GM13977 (cell line): Measurements from ENCODE around the gene CLIP4.

Source experiments
- DNase-seq: peaks from one replicate; pipeline ENCODE4 v3.0.0; 2012; ENCODE audit warnings: low spot score
- CTCF ChIP-seq: IDR thresholded peaks from 2 replicates; pipeline ENCODE4 v1.5.1; 2012; ENCODE audit warnings: mild to moderate bottlenecking, control low read depth; ENCODE audit not compliant: insufficient read depth; ENCODE audit errors: extremely low read depth, missing control alignments
- in situ Hi-C: fragments of 300-500 bp; cut with MboI; formaldehyde crosslinking; loops from one replicate; pipeline ENCODE4 v1.12.0; 2022; ENCODE audit warnings: low sequenced_read_pairs, low pct_unique_long_range_greater_than_20kb, mixed read lengths, inconsistent platforms; ENCODE audit not compliant: unreplicated experiment

The CLIP4 gene

GRCh38 chr2:29202819-29203495 lies 87.7 kb downstream of the CLIP4 start:
- no peak for DNase-seq
- in situ Hi-C loops = no loop called here
- TF ChIP-seq CTCF = no peak

GRCh38 chr2:29206941-29207340 lies 91.7 kb downstream of the CLIP4 start:
- in situ Hi-C loops = no loop called here
- DNase-seq = no peak
- TF ChIP-seq CTCF = no peak

DNA sequence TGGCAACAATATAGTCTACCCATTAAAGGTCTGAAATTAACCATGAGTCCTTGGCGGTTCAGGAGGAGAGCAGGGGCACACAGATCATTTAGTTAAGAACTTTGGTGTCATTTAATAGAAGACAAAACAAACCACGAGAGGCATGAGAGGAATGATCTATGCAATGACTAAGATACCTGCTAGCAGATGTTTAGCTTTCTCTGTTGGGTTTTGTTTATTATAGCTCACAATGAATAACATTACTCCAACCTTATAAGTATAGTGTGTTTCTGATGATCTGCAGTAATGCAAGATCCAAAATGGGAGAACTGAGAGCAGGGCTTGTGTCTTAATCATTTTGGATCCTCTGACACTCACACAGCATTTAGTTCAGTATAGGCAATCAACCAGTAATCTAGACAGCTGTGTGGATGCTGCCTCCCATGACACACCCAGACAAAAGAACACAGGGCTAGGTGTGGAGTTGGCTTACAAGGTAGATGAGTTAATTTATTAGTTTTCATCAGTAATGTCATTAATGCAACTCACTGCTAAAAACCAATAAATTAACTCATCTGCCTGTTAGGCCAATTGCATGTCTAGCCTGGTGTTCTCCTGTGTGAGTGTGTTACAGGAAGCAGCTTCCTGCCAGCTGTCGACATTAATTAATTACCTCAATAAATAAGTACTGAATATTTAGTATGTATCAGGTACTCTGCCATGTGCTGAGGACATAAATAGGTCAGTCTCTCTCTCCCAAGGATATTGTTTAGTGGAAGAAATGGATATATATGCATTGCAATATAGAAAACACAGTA lies 92.3 kb downstream of the CLIP4 start:
- DNase-seq = no peak
- no peak for TF ChIP-seq CTCF
- in situ Hi-C loops = no loop called here

- no peak for DNase-seq
- TF ChIP-seq CTCF = no peak
- in situ Hi-C loops = no loop called here
Measured at GRCh38 chr2:29209551-29209950, 94.3 kb downstream of the CLIP4 start.

DNA sequence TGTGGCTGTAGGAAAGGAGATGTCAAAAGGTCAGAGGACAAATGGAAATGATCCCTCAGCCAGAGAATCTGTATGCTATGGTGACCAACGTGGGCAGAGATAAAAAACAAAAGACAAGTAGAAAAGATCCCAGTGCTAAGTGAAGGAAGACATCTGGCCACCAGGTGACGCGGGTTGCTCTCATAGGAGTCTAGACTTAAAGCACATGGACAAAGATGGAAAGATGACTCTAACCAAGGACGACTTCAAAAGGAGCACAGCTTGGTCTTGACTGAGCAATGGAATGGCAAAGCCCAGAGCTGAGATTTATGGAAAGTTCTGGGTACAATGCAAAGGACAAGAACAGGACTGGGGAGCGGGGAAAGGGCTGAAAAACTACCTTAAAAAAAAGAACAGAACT lies 96.8 kb downstream of the CLIP4 start:
- in situ Hi-C loops = no loop called here
- TF ChIP-seq CTCF = no peak
- DNase-seq = no peak

- in situ Hi-C loops = no loop called here
- DNase-seq = no peak
- no peak for TF ChIP-seq CTCF
Measured at GRCh38 chr2:29213888-29214291, 98.7 kb downstream of the CLIP4 start.
